Measurements from ENCODE around the gene RRP12.

GRCh38 chr10:97406064-97406463 lies 4.9 kb upstream of the RRP12 start:
- TF ChIP-seq CTCF (IDR thresholded peaks at IDR 0.05): no peak
- no peak for TF ChIP-seq POLR2A (IDR thresholded peaks at IDR 0.05)
